ENCODE measurements around the gene CFAP54.

Gene CFAP54

DNA sequence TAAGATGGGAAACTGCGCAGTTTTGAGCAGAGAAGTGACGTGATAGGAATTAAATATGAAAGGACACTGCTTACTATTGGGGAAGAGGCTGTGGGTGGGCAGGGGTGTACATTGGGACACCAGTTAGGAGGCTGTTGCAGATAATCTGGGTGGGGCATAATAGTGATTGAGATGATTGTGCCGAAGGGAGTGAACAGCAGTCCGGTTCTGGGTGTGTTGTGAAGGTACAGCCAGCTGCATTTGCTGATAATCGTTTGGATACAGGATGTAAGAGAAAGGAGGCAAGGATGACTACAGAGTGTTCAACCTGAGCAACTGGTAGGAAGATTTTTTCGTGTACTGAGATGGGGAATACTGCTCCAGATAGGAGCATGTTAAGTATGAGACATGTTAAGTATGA is 212.5 kb downstream of the CFAP54 start:
- DNase-seq (ENCODE audit: extremely low read depth, insufficient read length): no peak
- Histone ChIP-seq H3K27me3 (replicated peaks; ENCODE audit: control insufficient read depth, insufficient read depth, low read length) (no peaks in the 10 kb centered on the region), H3K36me3 (ENCODE audit: control insufficient read depth, insufficient read depth, low read length) (no peaks in the 10 kb centered on the region), H3K4me3 (replicated peaks; ENCODE audit: low read depth, low read length) (no peak overlapping the region)
- TF ChIP-seq, protein P1, sequence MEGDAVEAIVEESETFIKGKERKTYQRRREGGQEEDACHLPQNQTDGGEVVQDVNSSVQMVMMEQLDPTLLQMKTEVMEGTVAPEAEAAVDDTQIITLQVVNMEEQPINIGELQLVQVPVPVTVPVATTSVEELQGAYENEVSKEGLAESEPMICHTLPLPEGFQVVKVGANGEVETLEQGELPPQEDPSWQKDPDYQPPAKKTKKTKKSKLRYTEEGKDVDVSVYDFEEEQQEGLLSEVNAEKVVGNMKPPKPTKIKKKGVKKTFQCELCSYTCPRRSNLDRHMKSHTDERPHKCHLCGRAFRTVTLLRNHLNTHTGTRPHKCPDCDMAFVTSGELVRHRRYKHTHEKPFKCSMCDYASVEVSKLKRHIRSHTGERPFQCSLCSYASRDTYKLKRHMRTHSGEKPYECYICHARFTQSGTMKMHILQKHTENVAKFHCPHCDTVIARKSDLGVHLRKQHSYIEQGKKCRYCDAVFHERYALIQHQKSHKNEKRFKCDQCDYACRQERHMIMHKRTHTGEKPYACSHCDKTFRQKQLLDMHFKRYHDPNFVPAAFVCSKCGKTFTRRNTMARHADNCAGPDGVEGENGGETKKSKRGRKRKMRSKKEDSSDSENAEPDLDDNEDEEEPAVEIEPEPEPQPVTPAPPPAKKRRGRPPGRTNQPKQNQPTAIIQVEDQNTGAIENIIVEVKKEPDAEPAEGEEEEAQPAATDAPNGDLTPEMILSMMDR (IDR thresholded peaks at IDR 0.05; ENCODE audit: insufficient read depth, low read length, poor library complexity, severe bottlenecking): no peak

DNA sequence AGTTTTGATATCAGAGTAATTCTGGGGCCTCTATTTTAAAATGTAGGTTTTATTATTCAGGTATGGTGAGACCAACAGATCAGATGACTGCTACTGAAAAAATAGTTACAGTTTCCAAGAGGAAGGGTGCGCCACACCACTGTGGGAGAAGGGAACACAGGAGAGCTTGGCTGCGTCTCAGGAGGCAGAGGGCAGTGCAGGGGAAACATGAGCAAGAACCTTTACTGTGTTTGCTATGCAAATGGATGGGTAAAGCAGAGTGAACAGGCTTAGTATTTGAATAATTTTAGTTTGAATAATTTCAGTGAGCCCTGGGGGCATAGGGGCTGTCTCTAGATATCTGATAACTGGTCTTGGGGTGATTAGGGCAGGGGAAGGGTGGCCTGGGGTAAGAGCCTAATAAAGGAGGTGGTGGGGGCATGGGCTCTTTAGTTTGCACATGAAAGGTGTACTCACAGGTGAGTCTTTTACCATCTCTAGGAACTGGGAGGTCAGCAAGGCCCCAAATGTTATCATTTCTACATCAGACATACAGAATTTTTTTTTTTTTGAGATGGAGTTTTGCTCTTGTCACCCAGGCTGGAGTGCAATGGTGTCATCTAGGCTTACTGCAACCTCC is 220.9 kb downstream of the CFAP54 start:
- H3K27me3 ChIP-seq (replicated peaks; ENCODE audit: control insufficient read depth, insufficient read depth, low read length): no peaks in the 10 kb centered on the region
- H3K4me3 ChIP-seq (replicated peaks; ENCODE audit: low read depth, low read length): no peak overlapping the region
- no peaks in the 10 kb centered on the region for H3K36me3 ChIP-seq (ENCODE audit: control insufficient read depth, insufficient read depth, low read length)
- TF ChIP-seq, protein P1 (IDR thresholded peaks at IDR 0.05; ENCODE audit: insufficient read depth, low read length, poor library complexity, severe bottlenecking): no peak
- DNase-seq (ENCODE audit: extremely low read depth, insufficient read length): no peak

DNA sequence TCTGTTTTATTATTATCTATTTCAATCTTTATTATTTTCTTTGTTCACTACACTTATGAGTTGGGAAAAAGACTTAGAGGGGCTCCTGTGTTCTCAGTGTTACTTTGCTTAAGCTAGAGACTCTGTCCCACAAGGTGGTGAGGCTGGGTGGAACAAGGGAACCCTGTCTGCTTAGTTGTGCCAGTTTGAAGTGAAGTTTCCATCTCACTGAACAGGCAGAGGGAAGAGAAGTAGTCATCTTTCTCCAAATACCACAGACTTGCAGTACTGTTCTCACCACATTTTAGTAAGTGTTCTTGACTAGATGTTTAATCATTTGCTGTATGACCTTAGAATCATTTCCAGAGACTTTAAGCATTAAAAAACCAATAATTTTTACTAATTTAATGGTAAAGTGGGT is 222.0 kb downstream of the CFAP54 start:
- DNase-seq (ENCODE audit: extremely low read depth, insufficient read length): no peak
- H3K27me3 ChIP-seq (replicated peaks; ENCODE audit: control insufficient read depth, insufficient read depth, low read length): no peaks in the 10 kb centered on the region
- no peak overlapping the region for H3K4me3 ChIP-seq (replicated peaks; ENCODE audit: low read depth, low read length)
- TF ChIP-seq, protein P1 (IDR thresholded peaks at IDR 0.05; ENCODE audit: insufficient read depth, low read length, poor library complexity, severe bottlenecking): no peak
- H3K36me3 ChIP-seq (ENCODE audit: control insufficient read depth, insufficient read depth, low read length): no peaks in the 10 kb centered on the region

DNA sequence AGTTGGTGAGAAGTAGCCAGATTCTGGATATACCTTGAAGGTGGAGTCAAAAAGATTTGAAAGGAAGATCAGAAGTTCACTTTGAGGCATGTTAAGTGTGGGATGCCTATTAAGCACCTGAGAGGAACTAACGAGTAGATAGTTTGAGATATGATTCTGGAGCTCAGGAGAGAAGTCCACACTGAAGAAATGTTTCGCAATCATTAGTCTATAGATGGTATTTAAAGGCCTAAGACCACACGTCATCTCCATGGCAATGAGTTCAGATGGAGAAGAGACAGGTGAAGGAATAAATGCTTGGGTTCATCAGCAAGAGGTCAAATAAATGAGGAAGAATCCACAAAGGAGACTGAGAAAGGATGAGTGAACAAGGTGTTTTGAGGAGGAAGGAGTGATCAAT is 224.8 kb downstream of the CFAP54 start:
- no peak for DNase-seq (ENCODE audit: extremely low read depth, insufficient read length)
- TF ChIP-seq, protein P1 (IDR thresholded peaks at IDR 0.05; ENCODE audit: insufficient read depth, low read length, poor library complexity, severe bottlenecking): no peak
- H3K36me3 ChIP-seq (ENCODE audit: control insufficient read depth, insufficient read depth, low read length): no peaks in the 10 kb centered on the region
- H3K27me3 ChIP-seq (replicated peaks; ENCODE audit: control insufficient read depth, insufficient read depth, low read length): no peaks in the 10 kb centered on the region
- no peak overlapping the region for H3K4me3 ChIP-seq (replicated peaks; ENCODE audit: low read depth, low read length)

DNA sequence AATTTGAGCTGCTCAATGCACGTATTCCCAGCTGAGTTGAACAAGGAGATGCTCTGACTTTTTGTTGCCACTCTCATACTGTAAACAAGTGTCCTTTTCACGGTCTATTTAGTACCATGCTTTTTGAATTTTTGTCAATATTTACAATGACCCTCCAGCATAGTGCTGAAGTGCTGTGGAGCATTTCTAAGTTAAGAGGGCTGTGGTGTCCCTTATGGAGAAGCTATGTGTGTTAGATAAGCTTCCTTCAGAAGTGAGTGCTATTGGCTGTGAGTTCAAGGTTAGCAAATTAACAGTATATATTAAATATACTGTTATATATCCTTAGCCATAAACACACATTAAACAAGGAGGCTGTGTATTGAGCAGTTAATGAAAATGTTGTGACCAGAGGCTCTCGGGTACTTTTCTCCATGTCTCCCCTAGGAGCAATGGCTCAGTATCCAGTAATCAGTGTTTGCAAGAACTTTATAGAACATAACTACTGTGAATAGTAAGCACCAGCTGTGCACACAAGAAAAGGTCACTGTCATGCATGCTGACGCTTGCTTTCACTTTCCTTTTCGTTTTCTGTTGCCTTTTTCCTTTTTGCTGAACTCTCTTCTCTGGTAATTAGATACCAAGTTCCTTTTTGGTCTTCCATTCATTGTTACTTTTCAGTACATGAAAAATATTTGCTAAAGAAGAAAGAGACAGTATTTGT is 230.4 kb downstream of the CFAP54 start:
- TF ChIP-seq, protein P1 (IDR thresholded peaks at IDR 0.05; ENCODE audit: insufficient read depth, low read length, poor library complexity, severe bottlenecking): no peak
- H3K36me3 ChIP-seq (ENCODE audit: control insufficient read depth, insufficient read depth, low read length): no peaks in the 10 kb centered on the region
- peak overlapping the region; percentile 63 for H3K4me3 ChIP-seq (replicated peaks; ENCODE audit: low read depth, low read length)
- H3K27me3 ChIP-seq (replicated peaks; ENCODE audit: control insufficient read depth, insufficient read depth, low read length): no peaks in the 10 kb centered on the region
- peak; percentile 54 for DNase-seq (ENCODE audit: extremely low read depth, insufficient read length)

All from GM06990 (cell line).